Subcutaneous adipose tissue (tissue), 4 donors: Measurements from ENCODE around the gene TLCD1. TPM values are rescaled to one million over a fixed set of nuclear protein-coding genes. Genes with fewer than 3 reads are reported as not detected.

ENCODE experiments used
- total RNA-seq, 4 donors: library from RNA; depleted of rRNA; stranded (reverse); fragments of >200 nt; gene quantifications; one replicate each; pipeline ENCODE4 v1.1.0, GENCODE V29; 2016
- TF ChIP-seq, protein P1 (sequence below): fragments of 450-650 bp; IDR thresholded peaks from one replicate; pipeline ENCODE4 v1.5.1; 2016; ENCODE audit warnings: low read depth, mild to moderate bottlenecking, control low read depth, antibody characterized with exemption, moderate library complexity

Gene TLCD1
- total RNA-seq, 4 donors from 2014 or later, result 1.5 to 2.5 (median 1.6) TPM; not detected in 1

DNA sequence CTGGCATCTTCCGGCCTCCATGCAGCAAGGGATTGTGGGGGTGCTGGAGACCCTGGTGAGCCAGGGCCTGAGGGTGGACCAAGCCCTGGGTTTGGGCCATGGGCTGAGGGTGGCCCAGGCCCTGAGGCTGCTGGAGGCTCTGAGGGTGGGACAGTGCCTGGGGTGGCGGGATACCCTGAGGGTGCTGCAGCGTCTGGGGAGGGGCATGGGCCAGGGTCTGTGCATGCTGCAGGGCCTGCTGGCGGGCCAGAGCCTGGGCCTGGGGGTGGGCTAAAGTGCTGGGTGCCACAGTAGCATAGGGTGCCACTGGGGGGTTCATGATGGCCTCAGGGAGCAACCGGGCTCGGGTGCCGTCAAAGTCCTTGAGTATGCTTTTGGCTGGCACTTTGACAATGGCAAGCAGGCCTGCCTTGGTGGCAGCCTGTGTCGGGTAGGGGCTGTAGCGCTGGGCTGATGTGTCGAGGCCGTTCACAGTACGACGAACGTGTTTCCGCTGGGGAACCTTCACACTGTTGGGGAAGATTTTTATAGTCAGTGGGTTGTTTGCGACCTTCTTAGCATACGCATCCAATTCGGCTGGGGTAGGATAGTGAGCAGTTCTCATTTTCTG is 33.3 kb upstream of the TLCD1 start:
- TF ChIP-seq, protein P1, sequence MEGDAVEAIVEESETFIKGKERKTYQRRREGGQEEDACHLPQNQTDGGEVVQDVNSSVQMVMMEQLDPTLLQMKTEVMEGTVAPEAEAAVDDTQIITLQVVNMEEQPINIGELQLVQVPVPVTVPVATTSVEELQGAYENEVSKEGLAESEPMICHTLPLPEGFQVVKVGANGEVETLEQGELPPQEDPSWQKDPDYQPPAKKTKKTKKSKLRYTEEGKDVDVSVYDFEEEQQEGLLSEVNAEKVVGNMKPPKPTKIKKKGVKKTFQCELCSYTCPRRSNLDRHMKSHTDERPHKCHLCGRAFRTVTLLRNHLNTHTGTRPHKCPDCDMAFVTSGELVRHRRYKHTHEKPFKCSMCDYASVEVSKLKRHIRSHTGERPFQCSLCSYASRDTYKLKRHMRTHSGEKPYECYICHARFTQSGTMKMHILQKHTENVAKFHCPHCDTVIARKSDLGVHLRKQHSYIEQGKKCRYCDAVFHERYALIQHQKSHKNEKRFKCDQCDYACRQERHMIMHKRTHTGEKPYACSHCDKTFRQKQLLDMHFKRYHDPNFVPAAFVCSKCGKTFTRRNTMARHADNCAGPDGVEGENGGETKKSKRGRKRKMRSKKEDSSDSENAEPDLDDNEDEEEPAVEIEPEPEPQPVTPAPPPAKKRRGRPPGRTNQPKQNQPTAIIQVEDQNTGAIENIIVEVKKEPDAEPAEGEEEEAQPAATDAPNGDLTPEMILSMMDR, result no peak

DNA sequence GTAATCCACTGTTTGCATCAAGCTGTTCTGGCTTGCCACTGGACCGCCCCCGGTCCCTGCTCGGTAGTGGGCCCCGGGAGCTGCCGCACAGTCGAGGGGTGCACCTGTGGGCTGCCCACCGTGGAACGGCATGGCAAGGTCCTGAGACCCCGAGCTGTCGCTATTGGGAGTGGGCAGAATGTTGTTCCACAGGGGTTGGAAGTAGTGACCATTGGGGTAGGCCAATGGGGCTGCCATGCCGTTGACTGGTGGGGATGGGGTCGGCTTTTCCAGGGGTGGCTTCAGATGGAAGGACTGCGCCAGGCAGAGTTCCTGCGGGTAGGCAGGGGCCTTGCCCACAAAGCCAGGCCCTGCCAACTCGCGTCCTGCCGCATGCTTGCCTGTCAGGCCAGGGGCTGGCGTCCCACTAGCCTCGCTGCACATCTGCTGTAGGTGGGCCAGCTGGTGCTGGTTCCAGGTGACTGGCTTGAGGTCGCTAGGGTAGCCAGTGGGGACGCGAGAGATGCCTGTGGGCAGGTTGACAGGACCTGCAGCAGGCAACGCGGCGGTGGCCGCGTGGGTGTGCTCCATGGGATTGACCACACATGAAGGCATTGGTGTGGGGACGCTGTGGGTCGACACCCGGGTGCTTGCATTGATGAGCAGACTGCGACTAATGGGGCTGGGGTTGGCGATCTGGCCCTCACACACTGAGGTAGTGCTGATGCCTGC is 32.5 kb upstream of the TLCD1 start:
- TF ChIP-seq, protein P1, result no peak

DNA sequence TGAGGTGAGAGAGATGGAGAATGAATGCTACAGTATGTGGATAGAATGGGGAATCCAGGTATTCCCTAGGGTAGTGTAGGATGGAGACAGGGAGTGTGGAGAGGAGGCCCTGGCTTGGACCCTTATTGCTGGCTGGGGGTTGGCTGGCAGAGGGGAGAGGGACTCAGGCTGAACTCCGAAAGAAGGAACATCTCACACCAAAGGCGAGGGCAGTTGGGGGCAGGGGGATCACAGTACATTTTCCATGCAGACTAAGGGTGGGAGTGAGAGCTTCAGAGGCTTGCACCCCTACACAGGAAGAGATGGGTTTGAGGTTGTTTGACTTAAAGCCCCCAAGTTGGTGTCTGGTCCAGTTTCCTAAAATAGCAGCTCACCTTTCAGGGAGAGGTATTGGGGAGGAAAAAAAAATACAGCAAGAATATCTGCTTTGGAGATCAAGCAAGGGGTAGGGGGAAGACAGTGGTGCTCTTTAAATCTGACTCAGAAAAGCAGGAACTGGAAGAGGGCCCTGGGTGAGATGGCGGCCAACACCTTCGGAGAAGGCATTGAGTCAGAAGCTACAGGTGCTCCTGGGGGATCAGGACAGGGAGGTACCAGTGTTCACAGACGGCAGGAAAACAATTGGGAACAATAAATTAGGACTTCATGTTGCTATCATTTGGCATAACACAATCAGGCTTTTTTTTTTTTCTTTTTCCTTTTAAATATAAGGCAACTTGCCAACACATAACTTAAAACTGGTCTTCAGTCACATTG is 30.2 kb upstream of the TLCD1 start:
- TF ChIP-seq, protein P1, result no peak

DNA sequence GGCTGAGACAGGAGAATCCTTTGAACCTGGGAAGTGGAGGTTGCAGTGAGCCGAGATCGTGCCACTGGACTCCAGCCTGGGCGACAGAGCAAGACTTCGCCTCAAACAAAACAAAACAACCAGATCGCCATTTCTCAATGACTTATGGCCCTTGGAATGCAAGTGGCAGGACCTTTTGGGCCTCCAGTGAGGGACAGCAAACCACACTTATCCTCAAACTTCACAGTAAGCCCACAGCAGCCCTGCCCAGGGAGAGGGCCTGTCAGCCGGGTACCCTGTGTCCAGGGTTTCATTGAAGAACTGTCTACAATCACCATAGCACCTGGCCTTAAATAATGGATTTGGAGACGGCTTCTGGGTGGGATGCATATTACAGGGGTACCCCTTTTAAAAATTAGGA is 29.5 kb upstream of the TLCD1 start:
- TF ChIP-seq, protein P1, result no peak

DNA sequence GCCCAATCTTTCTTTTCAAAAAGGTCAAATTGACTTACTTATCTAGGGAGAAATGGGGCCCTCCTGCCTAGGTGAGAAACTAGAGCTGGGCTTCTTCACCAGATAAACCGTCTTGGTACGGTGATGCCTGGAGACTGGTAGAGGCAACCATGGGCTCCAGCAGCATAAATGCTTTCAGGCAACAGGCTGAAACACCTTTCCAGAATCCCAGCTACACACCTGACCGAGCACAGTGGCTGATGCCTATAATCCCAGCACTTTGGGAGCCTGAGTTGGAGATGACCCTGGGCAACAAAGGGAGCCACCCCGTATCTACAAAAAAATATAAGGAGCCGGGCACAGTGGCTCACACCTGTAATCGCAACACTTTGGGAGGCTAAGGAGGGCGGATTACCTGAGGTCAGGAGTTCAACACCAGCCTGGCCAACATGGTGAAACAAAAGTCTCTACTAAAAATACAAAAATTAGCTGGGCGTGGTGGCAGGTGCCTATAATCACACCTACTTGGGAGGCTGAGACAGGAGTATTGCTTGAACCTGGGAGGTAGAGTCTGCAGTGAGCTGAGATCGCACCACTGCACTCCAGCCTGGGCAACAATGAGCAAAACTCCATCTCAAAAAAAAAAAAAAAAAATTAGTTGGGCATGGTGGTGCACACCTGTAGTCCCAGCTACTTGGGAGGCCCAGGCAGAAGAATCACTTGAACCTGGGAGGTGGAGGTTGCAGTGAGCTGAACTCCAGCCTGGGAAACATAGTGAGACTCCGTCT is 25.8 kb upstream of the TLCD1 start:
- TF ChIP-seq, protein P1, result no peak

DNA sequence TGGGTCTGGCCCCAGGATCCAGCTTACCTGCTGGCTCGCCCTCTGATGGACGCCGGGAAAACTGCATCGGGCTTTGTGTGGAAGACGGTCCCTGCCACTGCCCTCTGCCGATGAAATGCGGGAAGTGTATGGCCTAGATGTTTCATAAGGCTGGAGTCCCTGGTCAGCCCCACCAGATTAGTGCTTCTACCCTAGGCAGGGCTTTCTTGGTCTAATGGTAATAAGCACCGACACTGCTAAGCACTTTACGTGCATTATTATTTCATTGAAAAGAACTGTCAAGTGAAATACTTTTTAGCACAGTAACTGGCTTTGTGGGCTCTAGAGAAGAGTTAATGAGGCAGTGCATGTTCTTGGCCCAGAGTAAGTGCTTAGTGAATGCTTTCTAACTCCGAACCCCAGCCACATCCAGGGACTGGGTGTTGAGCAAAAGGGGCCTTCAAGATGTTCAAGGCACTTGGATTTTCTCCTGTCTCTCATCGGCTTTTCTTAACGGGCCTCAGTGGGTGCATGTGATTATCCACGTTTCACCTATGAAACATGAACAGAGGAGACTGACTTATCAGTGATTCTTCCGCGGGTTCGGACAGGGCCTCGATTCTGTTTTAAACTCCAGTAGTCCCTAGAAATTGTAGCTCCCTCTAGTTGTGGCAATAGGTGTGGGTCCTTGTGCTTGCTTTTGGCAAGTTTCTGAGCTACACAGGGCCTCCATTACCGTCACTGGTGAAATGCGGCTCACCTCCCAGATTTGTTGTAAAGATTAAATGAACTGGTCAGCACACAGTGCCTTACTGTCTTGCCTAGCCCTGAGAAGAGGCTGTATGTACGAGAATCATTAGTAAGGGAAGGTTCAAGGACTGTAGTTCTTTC is 24.4 kb upstream of the TLCD1 start:
- TF ChIP-seq, protein P1, result no peak
